ENCODE measurements around the gene MGAT4D.
"Not testable (repeated sequence)": the region's sequence is repeated elsewhere in the genome, so short reads cannot be mapped to it uniquely, and the experiment has no call there.

The MGAT4D gene
- 0 reads per million in 4 experiments for total RNA-seq

DNA sequence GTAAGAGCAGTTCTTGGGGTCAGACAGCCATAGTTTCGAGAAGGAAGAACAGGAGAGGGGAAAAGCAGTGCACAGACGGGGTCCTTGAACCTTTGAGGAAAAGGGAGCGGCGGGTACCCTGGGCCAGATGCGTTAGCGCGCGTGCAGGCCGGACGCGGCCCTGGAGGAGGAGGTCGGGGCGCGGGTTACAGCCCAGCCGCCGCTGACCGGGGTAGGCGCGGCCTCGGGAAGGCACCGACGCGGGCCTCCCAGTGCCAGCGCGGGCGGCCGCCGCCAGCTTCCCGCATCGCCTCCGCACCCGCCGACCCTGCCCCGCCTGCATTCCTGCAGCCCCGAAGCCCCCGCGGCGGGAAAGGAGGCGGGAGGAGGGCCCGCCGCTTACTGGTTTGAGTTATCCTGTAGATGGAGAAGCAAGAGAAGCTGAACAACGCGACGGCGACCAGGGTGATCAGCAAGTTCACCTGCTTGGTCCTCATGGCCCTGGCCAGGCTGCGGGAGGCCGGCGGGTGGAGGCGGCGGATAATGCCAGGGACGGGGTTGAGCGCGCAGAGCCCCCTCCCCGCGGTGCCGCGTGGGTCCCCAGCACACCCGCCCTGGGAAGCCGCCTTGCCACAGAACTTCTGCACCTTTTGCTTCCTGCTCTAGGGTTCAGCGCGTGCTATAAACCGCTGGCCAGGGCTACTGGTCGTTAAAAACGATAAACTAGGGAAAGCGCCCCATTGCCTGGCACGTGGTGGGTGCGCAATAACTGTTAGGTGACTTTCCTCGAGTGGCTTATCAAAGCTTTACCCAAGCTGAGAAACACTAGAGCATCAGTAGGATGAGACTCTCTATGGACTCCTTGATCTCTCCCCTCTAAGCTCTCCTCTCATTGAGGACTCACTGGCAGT, at the start of gene MGAT4D:
Gene MGAT4D, minus strand, starts transcription at position 547 of the 890 bp plus-strand sequence. Its CDS starts 71 bp downstream, at position 476.
- DNase-seq: no peak

DNA sequence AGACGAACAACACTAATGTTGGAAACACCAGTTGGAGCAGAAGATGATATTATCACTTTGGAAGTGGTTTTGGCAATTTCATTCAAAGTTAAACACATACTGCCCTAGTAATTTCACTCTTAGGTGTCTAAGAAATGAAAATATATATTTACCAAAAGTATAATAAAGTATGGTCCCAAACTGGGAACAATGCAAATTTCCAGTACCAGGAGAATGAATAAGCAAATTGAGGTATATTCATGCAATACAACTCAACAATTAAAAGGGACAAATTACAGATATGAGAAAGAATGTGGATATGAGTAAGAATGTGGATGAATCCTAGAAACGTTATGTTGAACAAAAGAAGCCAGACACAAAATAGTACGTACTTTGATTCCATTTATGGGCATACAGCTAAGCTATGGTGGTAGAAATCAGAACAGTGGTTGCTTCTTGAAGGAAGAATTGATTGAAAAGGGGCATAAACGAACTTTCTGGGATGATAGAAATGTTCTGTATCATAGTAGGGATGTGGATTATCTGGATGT, 35.9 kb upstream of the MGAT4D start:
- DNase-seq: no peak

DNA sequence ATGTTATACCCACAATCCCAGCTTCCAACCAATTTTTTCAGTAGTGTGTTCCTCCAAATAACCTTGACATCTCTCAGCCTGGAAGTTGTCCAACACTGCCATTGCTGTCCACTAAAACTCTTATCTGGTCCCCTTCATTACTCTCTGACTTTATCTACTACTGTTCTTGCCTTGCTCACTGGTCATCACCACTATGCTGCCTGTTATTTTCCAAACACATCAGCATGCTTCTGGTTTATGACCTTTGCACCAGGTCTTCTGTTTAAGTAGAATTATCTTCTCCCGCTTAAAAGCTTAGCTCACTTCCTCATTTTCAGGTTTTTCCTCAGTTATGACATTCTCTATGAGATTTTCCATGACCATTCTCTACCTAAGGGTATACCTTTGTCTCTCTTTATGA, 31.3 kb upstream of the MGAT4D start:
- DNase-seq: no peak

DNA sequence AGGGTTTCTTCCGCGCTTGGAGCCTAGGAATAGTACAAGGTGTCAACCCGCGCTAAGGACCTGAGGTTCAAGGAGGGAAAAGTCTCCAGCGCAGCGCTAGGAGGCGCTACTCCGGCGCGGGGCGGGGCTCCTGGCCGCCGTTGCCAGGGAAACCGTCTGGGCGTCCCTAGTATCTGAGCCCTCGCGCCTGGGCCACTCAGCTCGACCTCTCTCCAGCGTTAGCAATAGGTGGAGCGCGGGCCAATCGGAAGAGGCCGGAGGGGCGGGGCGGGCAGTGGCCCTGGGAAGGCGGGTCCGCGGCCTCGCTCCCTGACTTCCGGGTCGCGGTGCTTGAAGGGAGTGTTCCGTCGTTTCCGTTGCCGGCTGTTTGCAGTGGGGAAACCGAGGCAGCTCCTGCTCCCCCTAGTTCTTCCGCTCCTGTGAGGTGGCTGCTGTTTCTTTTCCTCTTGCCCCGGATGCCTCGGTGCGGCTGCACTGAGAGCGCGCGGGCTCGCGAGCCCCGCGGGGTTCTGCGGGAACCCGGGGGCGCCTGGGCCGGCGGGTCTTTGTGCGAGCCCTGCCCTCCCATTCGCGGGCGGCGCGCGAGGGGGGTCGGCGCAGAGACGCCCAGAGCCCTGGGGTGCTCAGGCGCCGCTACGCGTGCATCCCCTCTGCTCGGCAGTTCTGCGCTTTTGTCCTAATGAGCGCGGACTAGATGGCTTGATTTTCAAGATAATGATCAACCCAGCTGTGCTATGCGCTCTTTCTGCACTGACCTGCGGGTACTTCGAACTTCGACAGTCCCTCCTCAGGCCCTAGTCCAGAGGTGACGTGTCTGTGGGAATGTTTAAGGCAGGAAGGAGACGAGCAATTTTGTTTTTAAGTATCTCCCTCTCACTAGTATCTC, 26.0 kb upstream of the MGAT4D start, which contains the start of gene ELMOD2:
Gene ELMOD2, plus strand, starts transcription at position 312 of the 886 bp plus-strand sequence. CDS start 1,261 bp downstream, outside the sequence.
- DNase-seq: peak; percentile 95

DNA sequence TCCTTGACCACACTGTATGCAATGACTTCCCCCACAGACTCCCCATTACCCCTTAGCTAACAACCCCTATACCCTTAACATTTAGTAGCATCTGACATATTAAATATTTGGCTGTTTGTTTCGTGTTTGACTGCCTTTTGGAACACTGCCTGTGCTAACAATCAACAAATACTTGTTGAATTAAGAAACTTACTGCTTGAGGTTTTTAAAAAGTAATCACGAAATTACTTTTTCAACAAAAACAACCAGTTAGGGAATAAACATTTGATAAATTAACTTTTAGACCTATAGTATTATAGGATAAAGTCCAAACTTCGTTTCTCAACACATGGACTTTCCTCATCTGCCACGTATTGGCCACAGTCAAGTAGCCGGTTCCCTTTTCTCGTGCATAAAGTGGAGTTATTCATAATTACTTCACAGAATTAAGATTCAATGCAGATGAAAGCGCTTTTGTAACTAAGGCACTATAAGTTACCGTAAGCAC, 25.3 kb upstream of the MGAT4D start:
- no peak for DNase-seq

DNA sequence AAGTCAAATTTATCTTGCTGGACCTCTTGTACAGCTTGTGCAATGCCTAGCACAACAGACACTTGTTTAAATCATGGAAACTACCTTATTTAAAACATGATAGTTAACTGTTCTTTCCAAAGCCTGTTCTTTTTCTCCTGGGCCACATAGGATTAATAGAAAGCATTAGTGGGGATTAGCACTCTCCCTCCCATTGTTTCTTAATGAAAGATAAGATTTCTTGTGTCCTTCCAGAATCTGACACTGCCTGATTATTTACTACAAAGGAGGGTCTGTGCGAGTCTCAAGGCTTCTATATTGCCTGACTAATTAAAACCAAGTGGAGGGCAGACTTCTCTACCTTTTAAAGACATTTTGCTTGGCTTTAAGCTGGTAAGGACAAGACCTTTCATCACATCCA, 17.3 kb upstream of the MGAT4D start:
- DNase-seq: no peak

DNA sequence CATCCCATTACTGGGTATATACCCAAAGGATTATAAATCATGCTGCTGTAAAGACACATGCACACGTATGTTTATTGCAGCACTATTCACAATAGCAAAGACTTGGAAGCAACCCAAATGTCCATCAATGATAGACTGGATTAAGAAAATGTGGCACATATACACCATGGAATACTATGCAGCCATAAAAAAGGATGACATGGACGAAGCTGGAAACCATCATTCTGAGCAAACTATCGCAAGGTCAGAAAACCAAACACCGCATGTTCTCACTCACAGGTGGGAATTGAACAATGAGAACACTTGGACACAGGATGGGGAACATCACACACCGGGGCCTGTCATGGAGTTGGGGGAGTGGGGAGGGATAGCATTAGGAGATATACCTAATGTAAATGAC, 15.7 kb upstream of the MGAT4D start:
- not testable (repeated sequence) for DNase-seq

DNA sequence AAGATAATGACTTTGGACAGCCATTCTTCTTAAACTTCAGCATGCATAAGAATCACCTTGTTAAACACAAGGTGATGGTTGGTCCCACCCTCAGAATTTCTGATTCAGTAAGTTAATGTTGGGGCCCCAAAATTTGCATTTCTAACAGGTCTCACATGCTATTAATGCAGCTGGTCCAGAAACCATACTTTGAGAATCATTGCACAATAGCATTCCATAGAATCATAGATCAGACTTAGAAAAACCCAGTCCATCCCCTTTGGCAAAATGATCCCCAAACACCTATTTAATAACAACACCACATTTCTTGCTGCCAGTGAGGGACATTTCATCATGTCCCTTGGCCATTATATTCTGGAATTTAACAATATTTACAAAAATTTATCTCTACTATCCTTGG, 6.2 kb upstream of the MGAT4D start:
- DNase-seq: no peak

DNA sequence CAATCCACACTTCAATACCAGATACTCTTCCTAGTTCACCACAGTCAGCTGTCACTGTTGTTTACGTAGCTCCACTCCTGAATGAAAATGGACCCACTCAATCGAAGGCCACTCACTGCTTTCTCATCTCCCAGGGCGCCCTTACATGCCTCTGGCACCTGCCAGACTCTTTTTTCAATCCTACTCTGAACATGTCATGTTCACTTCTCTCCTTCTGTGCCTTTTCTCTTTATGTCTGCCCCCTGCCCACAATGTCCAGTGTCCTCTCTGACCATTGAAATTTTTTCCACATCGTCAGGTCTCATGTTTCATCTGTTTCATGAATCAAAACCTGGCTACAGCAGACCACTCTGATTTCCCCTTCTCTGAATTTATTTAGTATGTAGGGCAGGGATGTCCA, 1.3 kb upstream of the MGAT4D start:
- DNase-seq: no peak

DNA sequence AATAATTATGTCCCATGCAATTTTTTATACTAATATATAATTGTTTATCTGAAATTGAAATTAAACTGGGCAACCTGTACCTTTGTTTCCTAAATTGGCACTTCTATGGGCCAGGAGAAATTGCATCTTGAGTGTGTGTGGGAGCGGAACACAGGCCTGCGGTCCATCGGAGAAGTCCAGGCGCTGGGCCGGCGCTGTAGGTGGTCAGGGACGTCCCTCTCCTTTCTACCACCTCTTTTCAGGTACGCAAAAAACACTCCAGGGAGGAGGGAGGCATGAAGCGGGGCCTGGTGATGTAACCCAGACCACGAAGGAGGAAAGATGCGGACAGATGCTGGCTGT, 717 bp downstream of the MGAT4D start:
- DNase-seq: no peak

DNA sequence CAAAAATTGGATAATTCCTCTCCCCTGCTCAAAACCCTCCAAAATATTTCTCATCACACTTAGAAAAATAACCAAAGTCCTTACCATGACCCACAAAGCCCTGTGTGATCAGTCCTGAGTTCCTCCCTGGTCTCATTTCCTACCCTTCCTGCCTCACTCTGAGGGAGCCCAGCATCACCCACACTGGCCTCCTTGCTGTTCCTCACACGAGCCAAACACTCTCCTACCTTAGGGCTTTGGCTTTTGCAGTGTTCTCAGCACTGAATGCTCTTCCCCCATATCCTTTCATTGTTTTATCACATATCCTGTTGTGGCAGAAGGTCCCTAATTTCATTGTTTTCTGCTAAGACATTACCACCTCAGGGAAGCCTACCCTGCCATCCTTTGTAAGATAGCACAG, 12.2 kb downstream of the MGAT4D start:
- DNase-seq: no peak

DNA sequence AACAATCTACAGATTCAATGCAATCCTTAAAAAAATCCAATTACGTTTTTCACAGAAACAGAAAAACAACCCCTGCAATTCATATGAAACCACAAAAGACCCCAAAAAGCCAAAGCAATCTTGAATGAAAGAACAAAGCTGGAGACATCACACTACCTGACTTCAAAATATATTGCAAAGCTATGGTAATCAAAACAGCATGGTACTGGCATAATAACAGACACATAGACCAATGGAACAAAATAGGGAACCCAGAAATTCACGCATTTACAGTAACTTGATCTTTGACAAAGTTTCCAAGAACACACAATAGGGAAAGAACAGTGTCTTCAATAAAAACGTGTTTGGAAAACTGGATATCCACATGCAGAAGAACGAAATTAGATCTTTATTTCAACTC, 14.6 kb downstream of the MGAT4D start:
- no peak for DNase-seq

DNA sequence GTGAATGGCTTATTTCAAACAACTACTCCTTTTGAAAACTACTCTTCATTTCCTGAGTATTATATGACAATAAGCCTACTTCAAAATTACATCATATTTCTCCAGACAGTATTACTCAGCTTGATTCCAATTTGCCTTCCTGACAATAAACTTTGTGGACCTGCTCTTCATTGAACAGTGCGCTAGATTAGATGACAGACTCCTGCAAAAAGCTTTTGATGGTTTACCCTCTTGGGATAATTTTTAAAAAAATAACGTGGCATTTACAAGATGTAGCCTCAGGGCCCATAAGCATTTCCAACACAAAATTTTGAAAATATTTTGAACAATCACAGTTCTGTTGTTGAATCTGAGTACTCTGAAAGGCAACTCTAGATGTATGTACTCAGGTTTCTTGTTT, 25.9 kb downstream of the MGAT4D start:
- no peak for DNase-seq

DNA sequence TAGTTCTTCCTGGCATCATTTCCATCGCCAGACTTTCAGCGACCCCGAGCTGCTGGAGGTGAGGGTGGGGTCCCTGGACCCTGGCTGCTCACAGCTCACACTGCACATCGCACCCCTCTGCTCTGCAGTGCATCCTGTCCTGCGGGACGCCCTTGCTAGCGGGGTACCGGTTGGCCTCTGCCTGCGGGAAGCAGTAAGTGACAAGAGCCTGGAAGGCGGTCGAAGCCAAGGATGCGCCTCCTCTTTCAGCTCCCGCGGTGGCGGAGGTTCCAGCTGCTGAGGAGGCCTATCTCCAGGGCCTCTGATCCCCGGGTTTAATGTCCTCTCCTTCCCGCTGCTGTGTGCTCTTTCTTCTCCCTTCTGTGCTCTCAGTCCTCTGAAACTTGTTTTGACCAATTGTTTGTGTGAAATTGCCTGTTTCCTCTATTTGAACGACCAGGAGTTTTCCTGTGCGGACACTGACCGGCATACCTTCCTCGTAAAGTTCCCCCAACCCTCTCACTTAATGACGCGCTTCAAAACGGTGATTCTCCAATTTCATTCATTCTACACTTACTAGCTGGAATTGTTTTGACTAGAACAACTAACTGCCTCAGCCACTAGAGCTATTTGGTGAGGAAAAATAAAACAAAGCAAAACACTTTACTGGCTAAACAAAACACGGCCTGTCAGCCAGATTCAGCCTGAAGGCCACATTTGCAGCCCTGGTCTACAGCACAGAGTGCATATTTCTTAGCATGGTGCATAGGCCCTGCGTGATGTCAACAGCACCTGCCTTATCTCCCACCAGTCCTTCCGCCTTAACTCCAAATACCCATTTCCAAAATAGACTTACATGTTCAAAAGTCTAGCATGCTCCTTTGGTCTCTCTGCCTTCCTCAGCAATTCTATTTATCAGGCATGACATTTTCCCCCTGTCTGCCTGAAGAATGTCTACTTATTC, 28.0 kb downstream of the MGAT4D start:
- DNase-seq: no peak

DNA sequence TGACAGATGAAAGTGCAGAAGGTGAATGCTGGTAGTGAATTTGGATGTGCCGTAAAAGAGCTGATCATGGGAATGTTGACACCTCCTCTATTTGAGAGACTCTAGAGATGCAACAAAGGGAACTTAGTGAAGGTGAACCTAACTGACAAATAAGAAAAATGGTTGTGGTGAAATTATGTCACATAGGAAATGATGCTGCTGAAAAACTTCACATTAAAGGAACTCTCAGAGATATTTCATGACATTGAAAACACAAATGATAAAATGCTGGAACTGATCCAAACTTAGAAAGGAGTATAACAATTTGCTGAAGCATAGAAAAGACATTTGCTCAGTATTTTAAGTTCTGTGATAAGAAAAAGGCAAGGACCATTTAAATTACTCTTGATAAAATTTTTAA, 31.9 kb downstream of the MGAT4D start:
- no peak for DNase-seq

DNA sequence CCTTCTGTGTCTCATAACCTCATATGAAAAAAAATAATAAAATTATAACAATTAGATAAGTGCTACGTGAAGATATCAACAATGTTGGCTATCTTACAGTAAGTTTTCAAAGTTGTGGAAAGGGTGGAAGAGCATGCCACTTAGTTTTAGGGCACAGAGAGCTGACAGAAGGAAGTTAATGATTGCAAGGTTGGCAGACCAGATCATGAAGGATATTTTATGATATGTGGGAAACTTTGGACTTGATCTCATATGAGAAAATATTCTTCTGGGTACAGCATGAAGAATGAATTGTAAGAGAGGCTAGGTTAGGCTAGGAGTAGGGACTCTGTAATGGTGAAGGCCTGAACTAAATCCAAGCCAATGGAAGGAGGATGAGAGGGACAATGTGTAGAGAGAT, 34.5 kb downstream of the MGAT4D start:
- no peak for DNase-seq

DNA sequence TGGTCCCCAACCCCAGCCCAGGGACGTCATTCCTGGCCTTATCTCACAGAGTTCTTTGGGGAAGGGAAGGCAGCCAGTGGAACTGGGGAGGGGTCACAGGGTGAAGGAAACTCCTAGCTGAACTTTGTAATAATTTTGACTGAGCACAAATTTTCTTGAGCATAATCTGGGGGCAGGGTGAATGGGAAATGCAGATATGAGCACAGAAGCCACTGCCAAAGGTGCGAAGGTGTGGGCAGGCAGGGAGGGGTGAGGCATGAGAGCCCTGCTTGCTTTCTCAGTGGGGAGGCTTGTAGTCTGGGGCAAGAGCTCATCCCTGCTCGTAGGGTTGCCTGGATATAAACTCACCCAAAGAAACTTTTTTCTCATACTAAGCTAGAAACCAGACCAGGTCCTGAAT, 34.9 kb downstream of the MGAT4D start:
- no peak for DNase-seq

DNA sequence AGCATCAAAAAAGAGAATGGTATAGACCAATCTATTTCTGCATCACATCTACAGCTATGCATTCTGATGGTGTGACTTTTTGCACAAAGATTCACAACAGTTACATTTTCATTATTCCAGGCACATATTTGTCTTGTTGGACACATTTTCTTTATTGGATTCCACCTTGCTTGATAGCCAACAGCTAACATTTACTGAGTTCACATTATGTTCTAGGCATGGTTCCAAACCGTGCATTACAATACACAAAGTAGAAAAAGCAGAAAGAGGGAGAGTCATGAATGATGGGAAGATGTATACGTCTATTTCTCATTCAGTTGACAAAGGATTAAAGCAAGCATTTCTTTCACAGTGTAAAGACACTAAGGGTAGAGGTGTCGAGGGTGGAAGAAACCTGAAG, 47.7 kb downstream of the MGAT4D start:
- DNase-seq: no peak

DNA sequence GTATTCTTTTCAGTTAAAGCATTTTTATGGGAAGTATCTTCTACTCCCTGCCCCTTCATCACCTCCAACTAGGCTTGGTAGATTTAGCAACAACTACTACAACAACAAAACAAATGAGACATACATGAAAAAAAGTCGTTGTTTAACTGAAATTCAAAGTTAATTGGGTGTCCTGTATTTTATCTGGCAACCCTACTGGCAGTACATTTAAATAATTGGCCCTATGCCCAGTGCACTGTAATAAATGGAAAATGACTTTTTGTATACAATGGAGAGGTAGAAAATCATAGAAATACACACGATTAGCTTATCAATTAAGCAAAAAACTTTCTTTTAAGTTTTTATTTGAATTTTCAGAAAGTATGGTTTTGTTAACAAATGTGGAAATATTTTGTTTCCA, 49.3 kb downstream of the MGAT4D start:
- DNase-seq: no peak

DNA sequence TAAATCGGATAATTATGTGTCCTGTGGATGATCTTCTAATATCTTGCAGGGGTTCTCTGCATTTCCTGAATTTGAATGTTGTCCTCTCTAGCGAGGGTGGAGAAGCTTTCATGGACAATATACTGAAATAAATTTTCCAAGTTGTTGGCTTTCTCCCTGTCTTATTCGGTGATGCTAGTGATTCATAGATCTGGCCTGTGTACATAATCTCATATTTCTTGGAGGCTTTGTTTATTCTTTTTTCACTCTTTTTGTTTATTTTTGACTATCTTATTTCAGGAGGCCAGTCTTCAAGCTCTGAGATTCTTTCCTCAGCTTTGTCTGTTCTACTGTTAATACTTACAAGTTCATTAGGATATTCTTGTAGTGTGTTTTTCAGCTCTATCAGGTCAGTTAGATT, 49.9 kb downstream of the MGAT4D start:
- DNase-seq: no peak

DNA sequence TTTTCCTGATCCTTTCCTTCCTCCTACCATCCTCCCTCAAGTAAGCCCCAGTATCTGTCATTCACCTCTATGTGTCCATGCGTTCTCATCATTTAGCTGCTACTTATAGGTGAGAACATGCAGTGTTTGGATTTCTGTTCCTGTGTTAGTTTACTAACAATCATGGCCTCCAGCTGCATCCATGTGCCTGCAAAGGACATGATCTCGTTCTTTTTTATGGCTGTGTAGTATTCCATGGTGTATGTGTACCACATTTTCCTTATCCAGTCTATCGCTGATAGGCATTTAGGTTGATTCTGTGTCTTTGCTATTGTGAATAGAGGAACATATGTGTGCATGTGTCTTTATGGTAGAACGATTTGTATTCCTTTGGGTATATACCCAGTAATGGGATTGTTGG, 53.7 kb downstream of the MGAT4D start:
- DNase-seq: not testable (repeated sequence)

DNA sequence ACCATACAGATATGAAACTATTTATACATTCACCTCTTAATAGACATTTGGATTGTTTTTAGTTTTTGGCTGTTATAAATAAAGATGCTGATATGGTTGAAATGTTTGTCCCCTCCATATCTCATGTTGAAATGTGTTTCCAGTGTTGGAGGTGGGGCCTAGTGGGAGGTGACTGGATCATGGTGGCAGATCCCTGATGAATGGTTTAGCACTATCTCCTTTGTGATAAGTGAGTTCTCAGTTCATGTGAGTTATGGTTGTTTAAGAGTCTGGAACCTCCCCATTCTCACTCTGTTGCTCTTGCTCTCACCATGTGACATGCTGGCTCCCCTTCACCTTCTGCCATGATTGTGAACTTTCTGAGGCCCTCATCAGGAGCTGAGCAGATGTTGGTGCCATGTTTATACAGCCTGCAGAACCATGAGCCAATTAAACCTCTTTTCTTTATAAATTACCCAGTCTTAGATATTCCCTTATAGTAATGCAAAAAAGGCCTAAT, 58.4 kb downstream of the MGAT4D start:
- no peak for DNase-seq

Measured in effector CD8-positive, alpha-beta T cell (primary cell).